H1 (cell line): ENCODE data around the gene FAM216A. TPM values are rescaled to one million over a fixed set of nuclear protein-coding genes. Genes with fewer than 3 reads are reported as not detected.
"Not testable (repeated sequence)": the region's sequence is repeated elsewhere in the genome, so short reads cannot be mapped to it uniquely, and the experiment has no call there.

ENCODE experiments used
- CTCF ChIA-PET: fragments of 300-600 bp; sonication (Branson Sonifier 250); formaldehyde crosslinking; loops from one replicate; lab custom pipeline; 2021; ENCODE audit not compliant: partially characterized antibody; lab: Charles Lee
- POLR2A ChIA-PET: fragments of 300-600 bp; sonication (Branson Sonifier 250); formaldehyde crosslinking; loops from one replicate; lab custom pipeline; 2021; ENCODE audit warnings: inconsistent platforms; ENCODE audit not compliant: partially characterized antibody; lab: Charles Lee
- DNase-seq, 2 experiments: peaks; one replicate each; pipeline versions ENCODE4 v3.0.0 to v3.0.0-alpha.2; 2010 to 2022; ENCODE audit warnings: low spot score in 2 of 2, low read depth in 1 of 2, mixed read lengths in 1 of 2
- FAIRE-seq: peaks from 2 replicates; lab custom pipeline; 2011; peaks lifted over from hg19 to GRCh38; lab: Jason Lieb, UNC
- H2AFZ ChIP-seq: 2 replicates; pipeline ENCODE4 v1.8.1; 2012; ENCODE audit warnings: low read length, inconsistent platforms
- H2AK5ac ChIP-seq: 2 replicates; pipeline ENCODE4 v1.6.1; 2013; ENCODE audit warnings: low read depth, low read length
- H2BK120ac ChIP-seq: replicated peaks from 2 replicates; pipeline ENCODE3; 2013; ENCODE audit warnings: low read depth, low read length, inconsistent platforms
- H2BK12ac ChIP-seq: 2 replicates; pipeline ENCODE4 v1.6.1; 2013; ENCODE audit warnings: low read depth, low read length
- H2BK15ac ChIP-seq: 2 replicates; pipeline ENCODE4 v1.6.1; 2013; ENCODE audit warnings: low read length
- H2BK20ac ChIP-seq: 2 replicates; pipeline ENCODE4 v1.6.1; 2013; ENCODE audit warnings: low read length
- H2BK5ac ChIP-seq: 2 replicates; pipeline ENCODE4 v1.6.1; 2013; ENCODE audit warnings: low read depth, low read length
- H3K14ac ChIP-seq: 2 replicates; pipeline ENCODE4 v1.6.1; 2013; ENCODE audit warnings: inconsistent platforms; ENCODE audit not compliant: insufficient read length
- H3K18ac ChIP-seq: 2 replicates; pipeline ENCODE4 v1.6.1; 2013; ENCODE audit warnings: low read length; ENCODE audit errors: extremely low read depth
- H3K23ac ChIP-seq: 2 replicates; pipeline ENCODE4 v1.6.1; 2013; ENCODE audit warnings: inconsistent platforms; ENCODE audit not compliant: insufficient read length
- H3K23me2 ChIP-seq: 2 replicates; pipeline ENCODE4 v1.6.1; 2013; ENCODE audit warnings: low read depth, low read length
- H3K27ac ChIP-seq: 2 replicates; pipeline ENCODE4 v1.6.1; 2011; ENCODE audit warnings: low read depth, low read length, inconsistent platforms
- H3K27me3 ChIP-seq, 4 experiments: replicated peaks in 1 of 4; 1 replicate in 1 of 4; 2 replicates in 3 of 4; pipeline versions ENCODE4 v1.6.1 to v1.8.1; 2011 to 2013; ENCODE audit warnings: low read length in 3 of 4, mild to moderate bottlenecking in 3 of 4, inconsistent platforms in 2 of 4, mixed read lengths in 2 of 4, moderate library complexity in 1 of 4; ENCODE audit not compliant: control insufficient read depth in 3 of 4, insufficient read depth in 3 of 4; ENCODE audit errors: extremely low read depth in 1 of 4
- H3K36me3 ChIP-seq, 4 experiments: 2 replicates each; pipeline versions ENCODE4 v1.6.1 to v1.8.1; 2011 to 2013; ENCODE audit warnings: mild to moderate bottlenecking in 4 of 4, low read length in 3 of 4, moderate library complexity in 2 of 4, control low read depth in 1 of 4, inconsistent platforms in 1 of 4; ENCODE audit not compliant: insufficient read depth in 4 of 4, control insufficient read depth in 2 of 4
- H3K4ac ChIP-seq: replicated peaks from 2 replicates; pipeline ENCODE3; 2013; ENCODE audit warnings: low read length, low read depth, mixed read lengths, inconsistent platforms; ENCODE audit not compliant: insufficient read length
- H3K4me1 ChIP-seq, 4 experiments: replicated peaks in 1 of 4; 1 replicate in 1 of 4; 2 replicates in 3 of 4; pipeline versions ENCODE4 v1.6.1 to v1.8.1; 2011 to 2013; ENCODE audit warnings: low read length in 3 of 4, inconsistent platforms in 2 of 4, mixed read lengths in 1 of 4; ENCODE audit not compliant: insufficient read depth in 4 of 4, control insufficient read depth in 3 of 4
- H3K4me2 ChIP-seq, 2 experiments: 2 replicates each; pipeline versions ENCODE4 v1.6.1 to v1.8.1; 2011 to 2013; ENCODE audit warnings: low read depth in 2 of 2, low read length in 2 of 2, control low read depth in 1 of 2, inconsistent platforms in 1 of 2, mild to moderate bottlenecking in 1 of 2; ENCODE audit not compliant: insufficient read depth in 1 of 2
- H3K4me3 ChIP-seq, 4 experiments: fragments of 200-600, 300-600 bp in 1 of 4; sonication (generic), shearing (Covaris generic), sonication (Bioruptor Twin) in 1 of 4; 2 replicates each; pipeline versions ENCODE4 v1.5.1 to v1.8.1; 2011 to 2016; ENCODE audit warnings: low read length in 4 of 4, low read depth in 3 of 4, control low read depth in 2 of 4, inconsistent platforms in 2 of 4, mild to moderate bottlenecking in 2 of 4, mixed read lengths in 1 of 4, moderate library complexity in 1 of 4; ENCODE audit not compliant: insufficient read depth in 2 of 4; ENCODE audit errors: extremely low read depth in 1 of 4
- H3K56ac ChIP-seq: replicated peaks from 2 replicates; pipeline ENCODE3; 2013; ENCODE audit warnings: low read depth, mild to moderate bottlenecking, mixed read lengths, low read length, inconsistent platforms; ENCODE audit not compliant: insufficient read length
- H3K79me1 ChIP-seq: 2 replicates; pipeline ENCODE4 v1.6.1; 2013; ENCODE audit warnings: low read depth, low read length, control low read depth
- H3K79me2 ChIP-seq, 2 experiments: 2 replicates each; pipeline versions ENCODE4 v1.6.1 to v1.8.1; 2012 to 2013; ENCODE audit warnings: low read length in 2 of 2, mild to moderate bottlenecking in 2 of 2, inconsistent platforms in 1 of 2; ENCODE audit not compliant: insufficient read depth in 2 of 2, control insufficient read depth in 1 of 2
- H3K9ac ChIP-seq, 4 experiments: replicated peaks in 1 of 4; 1 replicate in 1 of 4; 2 replicates in 3 of 4; pipeline versions ENCODE4 v1.6.1 to v1.8.1; 2011 to 2013; ENCODE audit warnings: low read depth in 3 of 4, low read length in 3 of 4, control low read depth in 2 of 4, mild to moderate bottlenecking in 2 of 4, moderate library complexity in 2 of 4, inconsistent platforms in 1 of 4; ENCODE audit errors: extremely low read depth in 1 of 4
- H3K9me3 ChIP-seq, 2 experiments: 2 replicates each; pipeline versions ENCODE4 v1.6.1 to v1.8.1; 2012 to 2013; ENCODE audit warnings: mild to moderate bottlenecking in 2 of 2, moderate library complexity in 2 of 2, control low read depth in 1 of 2, inconsistent platforms in 1 of 2, low read depth in 1 of 2, low read length in 1 of 2, mixed read lengths in 1 of 2; ENCODE audit not compliant: insufficient read depth in 2 of 2
- H4K20me1 ChIP-seq, 2 experiments: replicated peaks in 1 of 2; 2 replicates each; pipeline versions ENCODE3 to v1.8.1; 2011 to 2013; ENCODE audit warnings: inconsistent platforms in 2 of 2, low read length in 2 of 2, mild to moderate bottlenecking in 1 of 2; ENCODE audit not compliant: insufficient read depth in 2 of 2, control insufficient read depth in 1 of 2
- H4K5ac ChIP-seq: 2 replicates; pipeline ENCODE4 v1.6.1; 2013; ENCODE audit warnings: low read length, low read depth, mixed read lengths, inconsistent platforms; ENCODE audit not compliant: insufficient read length
- H4K8ac ChIP-seq: 2 replicates; pipeline ENCODE4 v1.8.0; 2013; ENCODE audit warnings: mild to moderate bottlenecking, moderate library complexity, low read length, inconsistent platforms; ENCODE audit not compliant: insufficient read depth; ENCODE audit errors: extremely low read depth
- H4K91ac ChIP-seq: replicated peaks from 2 replicates; pipeline ENCODE3; 2013; ENCODE audit warnings: low read length, mixed read lengths, inconsistent platforms; ENCODE audit not compliant: insufficient read length
- WGBS, 2 experiments: shearing (Covaris generic) in 1 of 2; methylation state at CpG; one replicate each; pipeline versions ENCODE4 v1.1.6 to v1.1.7; 2013 to 2015; ENCODE audit warnings: low lambda C conversion rate in 2 of 2, mixed read lengths in 2 of 2, inconsistent platforms in 1 of 2, low coverage in 1 of 2, missing lambda C conversion rate in 1 of 2; ENCODE audit not compliant: insufficient replicate concordance in 2 of 2, insufficient coverage in 1 of 2, insufficient read length in 1 of 2; ENCODE audit errors: extremely low coverage in 1 of 2, missing lambda C conversion rate in 1 of 2; 5-methylcytosine and 5-hydroxymethylcytosine counted together
- polyA plus RNA-seq, 7 experiments: library from polyadenylated mRNA; depleted of rRNA in 3 of 7; stranded (reverse) in 5 of 7; unstranded in 2 of 7; fragments of >200 nt in 5 of 7; fragments of 200-250 nt in 2 of 7; gene quantifications; 1 replicate in 5 of 7; 2 replicates in 1 of 7; 4 replicates in 1 of 7; pipeline versions ENCODE4 v1.2.1 to v1.2.3, GENCODE V29; 2011 to 2013; ENCODE audit warnings: missing spikeins in 2 of 7, mixed read lengths in 2 of 7
- total RNA-seq: library from RNA; stranded (reverse); fragmentation: NEBNext Ultra II Directional; extraction: Animal tissue kit (Norgen Biotek cat#: 25700); gene quantifications from 2 replicates; pipeline ENCODE4 v1.2.1, GENCODE V29; 2021

Gene FAM216A
- total and polyA plus RNA-seq, 2 of the 8 experiments (the other 6 are each of a cell fraction or from before 2014, with no cell fraction given), result 19.8 to 24.6 TPM

- H3K4ac ChIP-seq, result not testable (repeated sequence)
These were observed 49.4 kb downstream of the FAM216A start for GRCh38 chr12:110518014-110518413.

More at GRCh38 chr12:110518014-110518413, 49.4 kb downstream of the FAM216A start:
- H3K23ac ChIP-seq, H4K8ac ChIP-seq, CTCF ChIA-PET, H4K91ac ChIP-seq, POLR2A ChIA-PET, H3K18ac ChIP-seq, H2BK5ac ChIP-seq, H3K56ac ChIP-seq, H2BK120ac ChIP-seq, H2BK15ac ChIP-seq, H3K79me1 ChIP-seq, DNase-seq, H3K4me2 ChIP-seq, H2BK20ac ChIP-seq, H3K79me2 ChIP-seq, H3K27ac ChIP-seq, H3K9ac ChIP-seq, H3K23me2 ChIP-seq, H2AK5ac ChIP-seq, H3K36me3 ChIP-seq, H2AFZ ChIP-seq, H3K4me3 ChIP-seq, H3K14ac ChIP-seq, H4K20me1 ChIP-seq, H3K4me1 ChIP-seq, H3K27me3 ChIP-seq, H2BK12ac ChIP-seq, FAIRE-seq, H3K9me3 ChIP-seq, H4K5ac ChIP-seq: not testable (repeated sequence)
- WGBS, 2 experiments, result 95% methylated on average over 2 of the region's 8 CpGs; no CpG with 5 or more reads in 1 of the 2 experiments
